ENCODE results near the gene SMOC2.

GRCh38 chr6:168662301-168662936 lies 221.4 kb downstream of the SMOC2 start:
- no peak for TF ChIP-seq KLF6 (CRISPR knock-in tag; IDR thresholded peaks at IDR 0.05)
- no peak for TF ChIP-seq CTCF (CRISPR knock-in tag; IDR thresholded peaks at IDR 0.05)

Data from HepG2 (cell line).